Neural cell (in vitro differentiated cells): ENCODE data around the gene SEC61G. TPM values are rescaled to one million over a fixed set of nuclear protein-coding genes. Genes with fewer than 3 reads are reported as not detected.

ENCODE experiments used
- H2AFZ ChIP-seq: fragments of 200-600, 300-800 bp; sonication (generic), shearing (Covaris generic); 2 replicates; pipeline ENCODE4 v1.6.0; 2014; ENCODE audit warnings: low read depth, mild to moderate bottlenecking, antibody characterized with exemption, low read length, moderate library complexity
- H3F3A ChIP-seq: fragments of 200-600 bp; shearing (Covaris generic); 2 replicates; pipeline ENCODE4 v1.6.1; 2016; ENCODE audit warnings: mild to moderate bottlenecking, moderate library complexity, mixed read lengths, antibody characterized with exemption, low read length; ENCODE audit not compliant: insufficient read depth, poor library complexity, severe bottlenecking
- H3K27ac ChIP-seq: fragments of 200-600, 300-800 bp; sonication (generic), shearing (Covaris generic); 2 replicates; pipeline ENCODE4 v1.5.1; 2014; ENCODE audit warnings: mild to moderate bottlenecking, low read length, moderate library complexity
- H3K27me3 ChIP-seq: fragments of 300-800, 200-600 bp; sonication (generic), shearing (Covaris generic); 2 replicates; pipeline ENCODE4 v1.6.0; 2014; ENCODE audit warnings: mild to moderate bottlenecking, low read depth, low read length, moderate library complexity; ENCODE audit not compliant: insufficient read depth
- H3K36me3 ChIP-seq: fragments of 300-800, 200-600 bp; sonication (generic), shearing (Covaris generic); 2 replicates; pipeline ENCODE4 v1.5.1; 2014; ENCODE audit warnings: mild to moderate bottlenecking, antibody characterized with exemption, low read length, moderate library complexity; ENCODE audit not compliant: insufficient read depth
- H3K4me2 ChIP-seq: fragments of 300-800, 200-600 bp; sonication (generic), shearing (Covaris generic); 2 replicates; pipeline ENCODE4 v1.6.0; 2014; ENCODE audit warnings: mild to moderate bottlenecking, low read length
- H3K4me3 ChIP-seq: fragments of 300-800, 200-600 bp; sonication (generic), shearing (Covaris generic); 2 replicates; pipeline ENCODE4 v1.5.1; 2014; ENCODE audit warnings: mild to moderate bottlenecking, low read length, moderate library complexity
- H3K79me2 ChIP-seq: fragments of 200-600 bp; shearing (Covaris generic); replicated peaks from 2 replicates; pipeline ENCODE4 v1.6.0; 2014; ENCODE audit warnings: mild to moderate bottlenecking, low read length, moderate library complexity; ENCODE audit not compliant: insufficient read depth
- H3K9ac ChIP-seq: fragments of 300-800, 200-600 bp; sonication (generic), shearing (Covaris generic); 2 replicates; pipeline ENCODE4 v1.6.1; 2016; ENCODE audit warnings: mild to moderate bottlenecking, low read length, mixed read lengths
- H3K9me2 ChIP-seq: fragments of 200-600 bp; shearing (Covaris generic); 2 replicates; pipeline ENCODE4 v1.6.1; 2016; ENCODE audit warnings: mild to moderate bottlenecking, low read length, mixed read lengths; ENCODE audit not compliant: insufficient read depth
- H3K9me3 ChIP-seq: fragments of 200-600, 300-800 bp; sonication (generic), shearing (Covaris generic); 2 replicates; pipeline ENCODE4 v1.6.1; 2016; ENCODE audit warnings: mild to moderate bottlenecking, mixed run types, low read length, moderate library complexity, mixed read lengths
- H4K20me1 ChIP-seq: fragments of 200-600 bp; shearing (Covaris generic); 2 replicates; pipeline ENCODE4 v1.6.1; 2016; ENCODE audit warnings: mild to moderate bottlenecking, mixed run types; ENCODE audit not compliant: insufficient read depth
- CTCF ChIP-seq: fragments of 450-650 bp; IDR thresholded peaks from 2 replicates; pipeline ENCODE4 v1.5.1; 2014; ENCODE audit warnings: antibody characterized with exemption, mild to moderate bottlenecking, moderate library complexity; ENCODE audit not compliant: poor library complexity, severe bottlenecking
- EP300 ChIP-seq: fragments of 450-650 bp; conservative IDR thresholded peaks from 2 replicates; pipeline ENCODE4 v1.6.1; 2014; ENCODE audit warnings: antibody characterized with exemption, mild to moderate bottlenecking, moderate library complexity; ENCODE audit not compliant: poor library complexity, severe bottlenecking
- EZH2 ChIP-seq: fragments of 200-600, 300-800 bp; shearing (Covaris generic), sonication (generic); IDR thresholded peaks from 2 replicates; pipeline ENCODE4 v1.6.1; 2014; ENCODE audit warnings: antibody characterized with exemption, low read length, borderline replicate concordance, mild to moderate bottlenecking; ENCODE audit not compliant: insufficient read depth, poor library complexity, severe bottlenecking
- MXI1 ChIP-seq: fragments of 450-650 bp; conservative IDR thresholded peaks from 2 replicates; pipeline ENCODE4 v1.6.1; 2014; ENCODE audit warnings: antibody characterized with exemption, mild to moderate bottlenecking; ENCODE audit not compliant: poor library complexity, severe bottlenecking
- POLR2AphosphoS5 ChIP-seq: IDR thresholded peaks from 2 replicates; pipeline ENCODE4 v1.6.1; 2012
- RAD21 ChIP-seq: fragments of 450-650 bp; conservative IDR thresholded peaks from 2 replicates; pipeline ENCODE4 v1.6.1; 2014; ENCODE audit warnings: antibody characterized with exemption, mild to moderate bottlenecking, moderate library complexity
- REST ChIP-seq: IDR thresholded peaks from 2 replicates; pipeline ENCODE4 v1.6.1; 2012; ENCODE audit warnings: borderline replicate concordance
- SMC3 ChIP-seq: fragments of 450-650 bp; conservative IDR thresholded peaks from 2 replicates; pipeline ENCODE4 v1.6.1; 2014; ENCODE audit warnings: antibody characterized with exemption, mild to moderate bottlenecking, moderate library complexity; ENCODE audit not compliant: poor library complexity
- polyA plus RNA-seq: library from polyadenylated mRNA; depleted of rRNA; stranded (reverse); fragments of >200 nt; gene quantifications from 2 replicates; pipeline ENCODE4 v1.2.3, GENCODE V29; 2014

SEC61G gene
- polyA plus RNA-seq, 1 donor from 2014 or later: 2,117 TPM

GRCh38 chr7:54780490-54780889 is 21.5 kb upstream of the SEC61G start:
- Histone ChIP-seq H3K9me2 (no peaks in the 10 kb centered on the region), H3F3A (no peaks in the 10 kb centered on the region), H2AFZ (no peak overlapping the region), H3K79me2 (no peaks in the 10 kb centered on the region), H3K27ac (no peak overlapping the region), H3K36me3 (no peaks in the 10 kb centered on the region), H3K4me2 (no peak overlapping the region), H3K9me3 (no peaks in the 10 kb centered on the region), H4K20me1 (no peaks in the 10 kb centered on the region), H3K27me3 (no peaks in the 10 kb centered on the region), H3K9ac (no peak overlapping the region), H3K4me3 (no peak overlapping the region)
- TF ChIP-seq POLR2AphosphoS5 (no peak), CTCF (no peak), MXI1 (no peak)

GRCh38 chr7:54778696-54779540 is 19.9 kb upstream of the SEC61G start:
- H3K9me3 ChIP-seq: no peaks in the 10 kb centered on the region
- no peak overlapping the region for H3K4me3 ChIP-seq
- H3K27ac ChIP-seq: no peak overlapping the region
- no peak overlapping the region for H2AFZ ChIP-seq
- no peaks in the 10 kb centered on the region for H3F3A ChIP-seq
- no peaks in the 10 kb centered on the region for H3K27me3 ChIP-seq
- TF ChIP-seq REST (no peak), EP300 (no peak), RAD21 (no peak), EZH2 (no peak), CTCF (no peak), SMC3 (no peak), POLR2AphosphoS5 (no peak), MXI1 (no peak)
- no peaks in the 10 kb centered on the region for H3K9me2 ChIP-seq
- no peaks in the 10 kb centered on the region for H3K36me3 ChIP-seq
- H3K9ac ChIP-seq: no peak overlapping the region
- H4K20me1 ChIP-seq: no peaks in the 10 kb centered on the region
- no peaks in the 10 kb centered on the region for H3K79me2 ChIP-seq
- H3K4me2 ChIP-seq: no peak overlapping the region
